HG03103 (cell line): ENCODE results near the gene PPP1R14B.
"Not testable (repeated sequence)": the region's sequence is repeated elsewhere in the genome, so short reads cannot be mapped to it uniquely, and the experiment has no call there.

Experiments
- ATAC-seq: cut with Tn5 transposase; IDR thresholded peaks from one replicate; pipeline ENCODE4 v1.9.1; 2021; ENCODE audit warnings: low read depth; ENCODE audit not compliant: unreplicated experiment

The PPP1R14B gene

GRCh38 chr11:64247729-64248531, 1.2 kb upstream of the PPP1R14B start:
- no peak for ATAC-seq

DNA sequence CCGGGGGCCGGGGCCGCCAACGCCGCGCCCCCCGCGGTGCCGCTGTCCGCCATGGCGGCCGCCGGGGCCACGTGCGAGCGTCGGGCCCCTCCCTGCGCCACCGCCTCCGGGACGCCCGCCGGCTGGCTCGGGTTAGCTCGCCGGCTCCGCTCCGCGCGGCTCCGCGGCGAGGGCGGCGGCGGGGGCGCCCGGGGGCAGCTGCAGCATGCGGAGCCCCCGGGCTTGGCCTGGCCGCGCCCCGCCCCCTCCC, 197 bp downstream of the PPP1R14B start:
- not testable (repeated sequence) for ATAC-seq

- ATAC-seq: no peak
These were observed 734 bp downstream of the PPP1R14B start for GRCh38 chr11:64245797-64246620.

DNA sequence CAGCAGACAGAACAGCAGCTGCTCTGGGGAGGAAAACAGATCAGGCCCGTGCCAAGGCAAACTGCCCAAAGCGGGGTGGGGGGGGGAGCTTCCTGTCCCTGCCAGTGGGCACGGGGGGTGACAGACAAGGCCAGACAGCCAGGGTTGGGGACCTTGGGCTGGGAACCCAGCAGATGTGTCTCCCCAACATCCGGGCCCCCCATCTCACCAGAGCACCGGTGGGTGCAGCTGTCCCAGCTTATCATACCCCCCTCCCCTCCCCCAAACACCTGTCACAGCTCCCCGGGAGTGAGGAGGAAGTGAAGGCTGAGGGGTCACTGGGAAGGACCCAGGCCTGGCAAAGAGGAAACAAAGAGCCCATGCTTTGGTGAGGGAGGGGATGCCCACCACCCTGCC, 1.3 kb downstream of the PPP1R14B start:
- no peak for ATAC-seq

DNA sequence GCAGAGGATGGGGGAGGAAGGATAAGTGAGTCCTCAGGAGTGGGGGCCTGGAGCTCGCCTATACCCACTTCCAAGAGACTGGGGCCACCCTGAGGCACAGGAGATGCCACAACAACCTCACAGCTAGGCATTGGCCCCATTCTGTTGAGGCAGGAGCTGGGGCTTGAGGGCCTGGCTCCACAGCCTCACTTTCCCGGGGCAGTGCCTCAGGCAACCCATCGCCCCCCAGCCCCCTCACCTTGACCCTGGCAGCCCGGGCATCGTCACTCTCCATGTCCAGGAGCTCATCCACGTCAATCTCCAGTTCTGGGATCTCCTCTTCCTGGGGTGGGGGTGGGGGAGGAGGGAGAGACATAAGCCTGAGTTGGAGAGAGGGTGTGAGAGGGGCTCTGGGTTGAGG, 1.8 kb downstream of the PPP1R14B start:
- ATAC-seq: no peak

GRCh38 chr11:64244107-64244506, 2.6 kb downstream of the PPP1R14B start:
- ATAC-seq: no peak

DNA sequence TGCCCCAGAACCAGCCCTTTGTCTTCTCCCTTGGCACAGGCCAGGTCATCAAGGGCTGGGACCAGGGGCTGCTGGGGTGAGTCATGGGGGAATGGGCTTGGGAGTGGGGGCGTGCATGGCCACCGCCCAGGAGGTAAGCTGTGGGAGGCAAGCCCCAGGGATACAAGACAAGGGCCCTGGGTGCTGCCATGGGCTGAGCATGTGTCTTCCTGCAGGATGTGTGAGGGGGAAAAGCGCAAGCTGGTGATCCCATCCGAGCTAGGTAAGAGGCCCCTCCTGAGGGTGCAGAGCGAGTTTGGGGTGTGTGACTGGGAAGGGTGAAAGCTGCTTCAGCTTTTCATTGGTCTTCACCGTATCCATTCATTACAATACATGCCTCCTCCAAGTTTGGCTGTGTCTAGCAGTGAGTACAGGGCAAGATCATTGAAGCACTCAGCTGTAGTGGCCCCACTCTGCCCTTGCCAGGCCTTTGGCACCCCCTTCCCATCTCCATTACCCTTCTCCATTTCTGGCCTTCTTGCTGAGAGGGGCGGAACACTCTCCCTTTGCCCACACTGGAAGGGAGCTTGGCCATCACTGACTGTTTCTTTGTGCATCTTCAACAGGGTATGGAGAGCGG, 3.4 kb downstream of the PPP1R14B start:
- ATAC-seq: no peak

GRCh38 chr11:64241491-64242374, 5.0 kb downstream of the PPP1R14B start:
- peak; percentile 2 for ATAC-seq

GRCh38 chr11:64241241-64241490, 5.6 kb downstream of the PPP1R14B start:
- ATAC-seq: peak; percentile 66

DNA sequence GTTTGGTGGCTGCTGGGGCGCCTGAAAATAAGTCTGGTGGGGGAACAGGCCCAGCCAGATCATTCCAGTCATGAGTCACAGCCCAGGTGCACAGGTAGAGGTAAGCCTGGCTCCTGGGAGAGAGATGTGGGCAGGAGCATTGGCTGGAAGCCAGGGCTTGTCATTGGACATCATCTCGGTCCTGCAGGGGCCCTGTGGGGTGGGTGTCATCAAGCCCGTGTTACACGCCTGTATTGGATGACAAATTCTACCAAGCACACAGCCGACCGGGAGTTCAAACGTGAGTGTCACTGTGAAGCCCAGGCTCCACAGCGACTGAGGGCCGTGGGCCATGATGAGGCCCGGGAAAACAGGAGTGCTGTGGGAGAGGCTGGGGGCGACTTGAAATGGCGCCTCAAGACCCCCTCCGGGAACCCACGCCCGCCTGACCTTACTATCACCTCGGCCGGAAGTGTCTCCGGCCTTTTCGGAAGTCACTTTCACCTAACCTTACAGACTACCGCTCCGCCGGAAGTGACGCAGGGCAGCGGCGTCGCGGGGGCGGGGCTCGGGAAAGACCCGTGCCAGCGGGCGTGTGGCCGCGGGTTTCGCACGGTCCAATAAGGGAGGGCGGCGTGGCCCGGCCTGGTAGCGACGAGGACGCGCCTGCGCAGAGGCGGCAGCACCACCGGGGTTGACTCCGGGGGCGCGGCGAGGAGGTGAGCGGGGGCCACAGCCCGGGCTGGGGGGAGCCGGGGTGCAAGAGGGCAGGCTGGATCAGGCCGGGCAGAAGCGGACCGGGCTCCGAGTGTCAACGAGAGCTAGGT, 6.1 kb downstream of the PPP1R14B start, which contains the start of gene FKBP2:
Gene FKBP2, plus strand, starts transcription at position 661 of the 806 bp plus-strand sequence. CDS start 1,293 bp downstream, outside the sequence.
- peak; percentile 38 for ATAC-seq

GRCh38 chr11:64239662-64240434, 6.9 kb downstream of the PPP1R14B start:
- ATAC-seq: no peak

DNA sequence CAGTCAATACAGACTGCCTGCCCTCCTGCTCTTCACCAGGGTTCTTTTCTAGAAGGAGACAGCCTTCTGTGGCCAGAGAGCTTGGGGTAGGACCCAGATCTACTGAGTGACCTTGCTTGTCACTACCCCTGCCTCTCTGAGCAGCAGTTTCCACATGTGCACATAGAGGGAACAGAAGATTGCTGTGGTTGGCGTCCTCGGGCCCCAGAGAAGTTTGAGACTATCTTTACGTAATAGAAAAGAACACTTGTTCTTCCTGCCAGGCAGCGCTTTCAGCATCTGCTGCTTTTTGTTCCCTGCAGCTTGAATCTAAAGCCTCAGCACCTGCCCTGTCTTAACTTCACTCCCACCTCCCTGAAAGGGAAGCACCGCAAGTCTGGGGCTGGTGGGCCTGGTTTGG, 7.7 kb downstream of the PPP1R14B start:
- no peak for ATAC-seq

DNA sequence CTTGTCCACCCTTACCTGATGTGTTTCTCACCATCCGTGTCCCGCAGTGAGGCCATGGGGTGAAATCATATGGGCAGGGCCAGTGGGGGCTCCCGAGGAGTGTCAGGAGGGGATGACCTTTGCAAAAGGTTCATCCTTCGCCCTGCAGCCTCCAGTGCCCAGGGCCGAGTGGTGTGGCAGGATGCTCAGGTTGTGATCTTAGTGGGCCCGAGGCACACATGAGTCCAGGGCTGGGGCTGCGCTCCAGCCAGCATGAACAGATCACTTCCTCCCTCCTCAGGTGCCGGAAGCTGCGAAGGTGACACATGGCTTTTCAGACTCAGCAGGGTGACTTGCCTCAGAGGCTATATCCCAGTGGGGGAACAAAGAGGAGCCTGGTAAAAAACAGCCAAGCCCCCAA, 8.7 kb downstream of the PPP1R14B start:
- no peak for ATAC-seq

GRCh38 chr11:64237484-64237951, 9.2 kb downstream of the PPP1R14B start:
- ATAC-seq: no peak

- no peak for ATAC-seq
These were observed 11.1 kb downstream of the PPP1R14B start for GRCh38 chr11:64235437-64236161.

GRCh38 chr11:64234647-64235379, 11.9 kb downstream of the PPP1R14B start:
- no peak for ATAC-seq

DNA sequence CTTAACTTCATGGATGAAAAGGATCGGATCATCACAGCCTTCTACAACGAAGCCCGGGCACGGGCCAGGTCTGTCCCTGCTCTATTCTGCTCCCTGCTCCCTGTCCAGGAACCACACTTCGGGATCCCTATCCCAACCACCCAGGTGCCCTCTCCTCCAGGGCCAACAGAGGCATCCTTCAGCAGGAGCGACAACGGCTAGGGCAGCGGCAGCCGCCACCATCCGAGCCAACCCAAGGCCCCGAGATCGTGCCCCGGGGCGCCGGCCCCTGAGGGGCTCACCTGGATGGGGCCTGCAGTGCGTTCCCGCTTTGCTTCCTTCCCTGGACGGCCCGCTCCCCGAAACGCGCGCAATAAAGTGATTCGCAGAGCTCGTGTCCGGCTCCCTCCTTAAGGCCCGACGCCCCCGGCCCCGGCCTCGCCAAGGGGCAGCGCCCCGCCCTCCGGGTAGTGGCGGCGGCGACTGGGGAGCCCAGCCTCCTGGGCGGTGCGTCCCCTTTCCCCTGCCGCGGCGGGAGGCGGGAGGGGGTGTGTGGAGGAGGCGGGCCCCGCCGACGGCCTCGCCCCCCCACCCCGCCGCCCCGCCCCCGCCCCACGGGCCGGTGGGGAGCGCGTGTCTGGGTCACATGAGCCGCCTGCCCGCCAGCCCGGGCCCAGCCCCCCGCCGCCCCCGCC, 12.7 kb downstream of the PPP1R14B start, which contains the start of gene VEGFB:
Gene VEGFB, plus strand, starts transcription at position 672 of the 674 bp plus-strand sequence. CDS start 250 bp downstream, outside the sequence.
- no peak for ATAC-seq
